Left ventricle myocardium inferior (tissue), 1 donor: ENCODE data around the gene GBP5. TPM values are rescaled to one million over a fixed set of nuclear protein-coding genes. Genes with fewer than 3 reads are reported as not detected.
"Not testable (repeated sequence)": the region's sequence is repeated elsewhere in the genome, so short reads cannot be mapped to it uniquely, and the experiment has no call there.

ENCODE experiments used
- DNase-seq: peaks from one replicate; pipeline ENCODE4 v3.0.0-alpha.2; 2020
- H3K27ac ChIP-seq: fragments of 200-600 bp; replicated peaks from 2 replicates; pipeline ENCODE4 v1.8.0; 2021
- H3K27me3 ChIP-seq: fragments of 200-600 bp; 2 replicates; pipeline ENCODE4 v1.8.0; 2021; ENCODE audit warnings: low read depth
- H3K36me3 ChIP-seq: fragments of 200-600 bp; 2 replicates; pipeline ENCODE4 v1.8.0; 2021
- H3K4me1 ChIP-seq: fragments of 200-600 bp; 2 replicates; pipeline ENCODE4 v1.8.0; 2021
- H3K4me3 ChIP-seq: fragments of 200-600 bp; 2 replicates; pipeline ENCODE4 v1.8.0; 2021; ENCODE audit warnings: mild to moderate bottlenecking, moderate library complexity
- H3K9me3 ChIP-seq: fragments of 200-600 bp; replicated peaks from 2 replicates; pipeline ENCODE4 v1.8.0; 2021
- intact Hi-C: fragments of 100-400 bp; cut with micrococcal nuclease; formaldehyde crosslinking; loops from one replicate; pipeline ENCODE4 v1.11.0; 2022
- total RNA-seq: library from RNA; stranded (reverse); fragmentation: NEBNext Ultra II Directional; extraction: Animal tissue kit (Norgen Biotek cat#: 25700); gene quantifications from one replicate; pipeline ENCODE4 v1.2.1, GENCODE V29; 2021
- TF ChIP-seq, protein P1 (sequence below): fragments of 200-600 bp; IDR thresholded peaks from 2 replicates; pipeline ENCODE4 v1.8.0; 2021; ENCODE audit warnings: antibody characterized with exemption, mild to moderate bottlenecking, borderline replicate concordance
- donor health status: DM: no; HTN: yes; CAD: no; lungs with severe emphysema.

Gene GBP5
- total RNA-seq, 1 donor from 2014 or later, result 0.44 TPM

DNA sequence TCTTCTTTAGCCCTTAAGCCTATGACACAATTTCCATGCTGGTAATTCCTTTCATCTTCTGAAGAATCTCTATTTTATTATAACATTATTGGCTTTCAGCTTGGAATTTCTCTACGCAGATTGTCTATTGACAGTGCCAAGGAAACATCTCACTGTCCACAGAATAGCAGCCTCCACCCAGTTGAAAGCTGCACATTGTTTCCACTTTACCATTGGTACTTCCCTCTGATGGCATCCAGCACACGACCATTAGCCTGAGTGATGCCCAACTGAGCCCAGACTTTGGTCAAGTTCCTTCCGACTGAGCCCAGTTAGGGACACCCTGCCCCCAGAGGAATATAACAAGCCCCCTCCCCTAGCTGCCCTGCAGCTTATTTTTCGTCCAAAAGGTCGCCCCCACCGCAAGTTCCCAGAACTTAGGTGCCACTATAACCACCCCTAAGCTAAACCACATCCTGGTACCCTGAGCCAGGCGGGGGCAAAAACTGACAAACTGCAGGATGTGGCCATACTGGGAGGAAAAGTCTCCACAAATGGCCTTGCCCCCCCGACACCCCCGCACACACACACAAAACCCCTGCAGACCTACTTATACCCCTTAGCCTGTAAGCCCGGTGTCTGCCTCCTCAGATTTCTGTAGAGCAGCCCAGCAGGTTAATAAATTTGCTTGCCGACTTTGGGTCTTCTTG, 13.2 kb downstream of the GBP5 start:
- Histone ChIP-seq H3K9me3 (no peaks in the 10 kb centered on the region), H3K27me3 (no peaks in the 10 kb centered on the region), H3K27ac (no peak overlapping the region), H3K4me3 (no peak overlapping the region), H3K36me3 (no peaks in the 10 kb centered on the region), H3K4me1 (peaks cover 39% of the 10 kb centered on the region)
- no peak for DNase-seq
- TF ChIP-seq, protein P1, sequence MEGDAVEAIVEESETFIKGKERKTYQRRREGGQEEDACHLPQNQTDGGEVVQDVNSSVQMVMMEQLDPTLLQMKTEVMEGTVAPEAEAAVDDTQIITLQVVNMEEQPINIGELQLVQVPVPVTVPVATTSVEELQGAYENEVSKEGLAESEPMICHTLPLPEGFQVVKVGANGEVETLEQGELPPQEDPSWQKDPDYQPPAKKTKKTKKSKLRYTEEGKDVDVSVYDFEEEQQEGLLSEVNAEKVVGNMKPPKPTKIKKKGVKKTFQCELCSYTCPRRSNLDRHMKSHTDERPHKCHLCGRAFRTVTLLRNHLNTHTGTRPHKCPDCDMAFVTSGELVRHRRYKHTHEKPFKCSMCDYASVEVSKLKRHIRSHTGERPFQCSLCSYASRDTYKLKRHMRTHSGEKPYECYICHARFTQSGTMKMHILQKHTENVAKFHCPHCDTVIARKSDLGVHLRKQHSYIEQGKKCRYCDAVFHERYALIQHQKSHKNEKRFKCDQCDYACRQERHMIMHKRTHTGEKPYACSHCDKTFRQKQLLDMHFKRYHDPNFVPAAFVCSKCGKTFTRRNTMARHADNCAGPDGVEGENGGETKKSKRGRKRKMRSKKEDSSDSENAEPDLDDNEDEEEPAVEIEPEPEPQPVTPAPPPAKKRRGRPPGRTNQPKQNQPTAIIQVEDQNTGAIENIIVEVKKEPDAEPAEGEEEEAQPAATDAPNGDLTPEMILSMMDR, result no peak
- intact Hi-C loops, result loop anchor here (10.0 kb wide), 1 partner anchor 55 kb away; no protein-coding TSS in a partner anchor

DNA sequence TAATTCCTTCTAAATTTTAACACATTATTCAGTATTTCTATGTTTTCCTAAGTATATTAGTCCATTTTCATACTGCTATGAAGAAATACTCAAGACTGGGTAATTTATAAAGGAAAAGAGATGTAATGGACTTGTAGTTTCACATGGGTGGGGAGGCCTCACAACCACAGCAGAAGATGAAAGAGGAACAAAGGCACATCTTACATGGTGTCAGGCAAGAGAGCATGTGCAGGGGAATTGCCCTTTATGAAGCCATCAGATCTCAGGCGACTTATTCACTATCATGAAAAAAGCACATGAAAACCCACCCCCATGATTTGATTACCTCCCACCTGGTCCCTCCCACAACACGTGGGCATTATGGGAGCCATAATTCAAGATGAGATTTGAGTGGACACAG, 15.6 kb downstream of the GBP5 start:
- no peak for DNase-seq
- Histone ChIP-seq H3K9me3 (no peaks in the 10 kb centered on the region), H3K4me3 (no peak overlapping the region), H3K36me3 (no peaks in the 10 kb centered on the region), H3K27ac (no peak overlapping the region), H3K27me3 (no peaks in the 10 kb centered on the region), H3K4me1 (peaks cover 28% of the 10 kb centered on the region)
- intact Hi-C loops, result loop anchor here (10.0 kb wide), 1 partner anchor 52 kb away; no protein-coding TSS in a partner anchor
- TF ChIP-seq, protein P1, result no peak

DNA sequence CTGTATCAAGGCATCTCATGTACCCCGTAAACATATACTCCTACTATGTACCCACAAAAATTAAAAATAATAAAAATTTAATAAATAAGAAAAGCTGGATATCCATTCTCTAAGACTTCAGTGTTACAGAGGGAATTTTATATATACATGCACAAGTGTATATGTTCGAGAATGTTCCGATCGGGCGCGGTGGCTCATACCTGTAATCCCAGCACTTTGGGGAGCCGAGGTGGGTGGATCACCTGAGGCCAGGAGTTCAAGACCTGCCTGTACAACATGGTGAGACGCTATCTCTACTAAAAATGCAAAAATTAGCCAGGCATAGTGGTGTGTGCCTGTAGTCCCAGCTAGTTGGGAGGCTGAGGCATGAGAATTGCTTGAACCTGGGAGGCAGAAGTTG, 17.1 kb downstream of the GBP5 start:
- H3K9me3 ChIP-seq, H3K27me3 ChIP-seq, DNase-seq, H3K36me3 ChIP-seq, H3K4me3 ChIP-seq: not testable (repeated sequence)
- intact Hi-C loops, result loop anchor here (10.0 kb wide), 1 partner anchor 51 kb away; no protein-coding TSS in a partner anchor
- H3K4me1 ChIP-seq, result peaks cover 13% of the 10 kb centered on the region
- peak overlapping the region; percentile 56 for H3K27ac ChIP-seq

DNA sequence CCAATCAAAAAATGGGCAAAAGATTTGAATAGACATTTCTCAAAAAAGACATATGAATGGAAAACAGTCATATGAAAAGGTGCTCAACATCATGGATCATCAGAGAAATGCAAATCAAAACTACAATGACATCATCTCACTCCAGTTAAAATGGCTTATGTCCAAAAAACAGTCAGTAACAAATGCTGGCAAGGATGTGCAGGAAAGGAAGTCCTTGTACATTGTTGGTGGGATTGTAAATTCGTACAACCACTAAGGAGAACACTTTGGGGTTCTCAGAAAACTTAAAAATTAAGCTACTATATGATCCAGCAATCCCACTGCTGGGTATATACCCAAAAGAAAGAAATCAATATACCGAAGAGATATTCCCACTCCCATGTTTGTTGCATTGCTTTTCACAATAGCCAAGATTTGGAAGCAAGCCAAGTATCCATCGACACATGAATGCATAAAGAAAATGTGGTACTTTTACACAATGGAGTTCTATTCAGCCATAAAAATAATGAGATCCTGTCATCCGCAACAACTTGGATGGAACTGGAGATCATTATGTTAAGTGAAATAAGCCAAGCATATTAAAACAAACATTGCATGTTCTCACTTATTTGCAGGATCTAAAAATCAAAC, 17.9 kb downstream of the GBP5 start:
- DNase-seq, result no peak
- no peaks in the 10 kb centered on the region for H3K36me3 ChIP-seq
- TF ChIP-seq, protein P1, result no peak
- H3K9me3 ChIP-seq, result peaks cover 9% of the 10 kb centered on the region
- intact Hi-C loops, result loop anchor here (10.0 kb wide), 1 partner anchor 50 kb away; no protein-coding TSS in a partner anchor
- H3K4me1 ChIP-seq, result peaks cover 5% of the 10 kb centered on the region
- H3K27me3 ChIP-seq, result no peaks in the 10 kb centered on the region
- H3K4me3 ChIP-seq, result no peak overlapping the region
- peak overlapping the region; percentile 56 for H3K27ac ChIP-seq

DNA sequence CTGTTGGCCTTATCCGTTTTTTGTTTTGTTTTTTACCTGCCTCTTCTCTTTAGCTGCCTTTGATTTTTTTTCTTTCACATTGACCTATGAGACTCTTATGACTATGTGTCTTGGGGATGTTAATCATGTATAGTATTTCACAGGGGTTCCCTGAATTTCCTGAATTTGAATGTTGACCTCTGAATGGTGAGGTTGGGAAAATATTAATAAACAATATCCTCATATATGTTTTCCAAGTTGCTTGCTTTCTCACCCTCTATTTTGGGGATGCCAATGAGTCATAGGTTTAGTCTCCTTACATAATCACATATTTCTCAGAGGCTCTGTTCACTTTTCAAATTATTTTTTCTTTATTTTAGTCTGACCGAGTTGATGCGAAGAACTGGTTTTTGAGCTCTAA, 29.6 kb downstream of the GBP5 start:
- Histone ChIP-seq H3K36me3 (no peaks in the 10 kb centered on the region), H3K4me3 (no peak overlapping the region), H3K4me1 (no peaks in the 10 kb centered on the region), H3K27me3 (no peaks in the 10 kb centered on the region), H3K9me3 (peaks cover 9% of the 10 kb centered on the region), H3K27ac (no peak overlapping the region)
- no peak for DNase-seq
- intact Hi-C loops, result no loop called here
- TF ChIP-seq, protein P1, result no peak

Other genes starting within 250 kb of the GBP5 start
- 7.9 TPM for gene GBP3, start 250.0 kb downstream of the GBP5 start, total RNA-seq
- 5.7 TPM for gene GBP1, start 207.7 kb downstream of the GBP5 start, total RNA-seq
- gene GBP2, start 146.7 kb downstream of the GBP5 start, total RNA-seq, result 8.8 TPM
- gene GBP7, start 96.9 kb downstream of the GBP5 start, total RNA-seq, result 0.11 TPM
- gene GBP4, start 73.9 kb downstream of the GBP5 start, total RNA-seq, result 6.2 TPM
- gene GBP6, start 91.2 kb upstream of the GBP5 start, total RNA-seq, result 0.08 TPM